GM19023 (cell line): ENCODE results near the gene ZSCAN21.

Experiments
- ATAC-seq: cut with Tn5 transposase; IDR thresholded peaks from one replicate; pipeline ENCODE4 v1.9.1; 2021; ENCODE audit warnings: mild to moderate bottlenecking, moderate library complexity; ENCODE audit not compliant: unreplicated experiment

Gene ZSCAN21

GRCh38 chr7:100095289-100095688, 45.7 kb downstream of the ZSCAN21 start:
- no peak for ATAC-seq

- no peak for ATAC-seq
Observed at GRCh38 chr7:100095704-100096103, 46.1 kb downstream of the ZSCAN21 start.

- ATAC-seq = no peak
Observed at GRCh38 chr7:100098913-100099312, 49.3 kb downstream of the ZSCAN21 start.

- ATAC-seq = no peak
Observed at GRCh38 chr7:100099452-100099851, 49.9 kb downstream of the ZSCAN21 start.

- peak; percentile 68 for ATAC-seq
Observed at GRCh38 chr7:100100420-100101015, 50.9 kb downstream of the ZSCAN21 start.

GRCh38 chr7:100101016-100101862, 51.7 kb downstream of the ZSCAN21 start, which contains the start of the genes AP4M1 and MCM7:
TSS of gene AP4M1 (plus strand) at chr7:100101643. CDS start at chr7:100101715, 72 bp downstream.
TSS of gene MCM7 (minus strand) at chr7:100101397. CDS start at chr7:100101294, 103 bp downstream.
- peak; percentile 84 for ATAC-seq

- ATAC-seq = no peak
Observed at GRCh38 chr7:100102950-100103840, 53.6 kb downstream of the ZSCAN21 start.

- ATAC-seq = no peak
Observed at GRCh38 chr7:100105534-100105933, 56.0 kb downstream of the ZSCAN21 start.

- ATAC-seq = no peak
Observed at GRCh38 chr7:100106633-100107032, 57.1 kb downstream of the ZSCAN21 start.

- ATAC-seq = no peak
Observed at GRCh38 chr7:100107125-100107737, 57.7 kb downstream of the ZSCAN21 start.

- no peak for ATAC-seq
Observed at GRCh38 chr7:100107890-100108289, 58.3 kb downstream of the ZSCAN21 start.

- no peak for ATAC-seq
Observed at GRCh38 chr7:100109521-100110163, 60.1 kb downstream of the ZSCAN21 start.

- ATAC-seq = no peak
Observed at GRCh38 chr7:100111156-100111555, 61.6 kb downstream of the ZSCAN21 start.

- ATAC-seq = no peak
Observed at GRCh38 chr7:100111914-100112313, 62.3 kb downstream of the ZSCAN21 start.
